HL-60 (cell line): Measurements from ENCODE around the gene CEACAM21.

Source experiments
- POLR2AphosphoS5 ChIP-seq: IDR thresholded peaks from 2 replicates; pipeline ENCODE4 v1.6.1; 2012; ENCODE audit warnings: low read depth
- REST ChIP-seq: IDR thresholded peaks from 2 replicates; pipeline ENCODE4 v1.6.1; 2012; ENCODE audit warnings: low read depth; ENCODE audit not compliant: insufficient replicate concordance
- SPI1 ChIP-seq: IDR thresholded peaks from 2 replicates; pipeline ENCODE4 v1.6.1; 2012; ENCODE audit warnings: low read depth, mild to moderate bottlenecking, borderline replicate concordance
- TF ChIP-seq, protein P1 (sequence below): IDR thresholded peaks from one replicate; pipeline ENCODE4 v1.5.1; 2011; ENCODE audit warnings: low read length, control low read depth, inconsistent platforms; ENCODE audit not compliant: insufficient read depth

GRCh38 chr19:41554907-41555306 is 21.1 kb upstream of the CEACAM21 start:
- TF ChIP-seq, protein P1, sequence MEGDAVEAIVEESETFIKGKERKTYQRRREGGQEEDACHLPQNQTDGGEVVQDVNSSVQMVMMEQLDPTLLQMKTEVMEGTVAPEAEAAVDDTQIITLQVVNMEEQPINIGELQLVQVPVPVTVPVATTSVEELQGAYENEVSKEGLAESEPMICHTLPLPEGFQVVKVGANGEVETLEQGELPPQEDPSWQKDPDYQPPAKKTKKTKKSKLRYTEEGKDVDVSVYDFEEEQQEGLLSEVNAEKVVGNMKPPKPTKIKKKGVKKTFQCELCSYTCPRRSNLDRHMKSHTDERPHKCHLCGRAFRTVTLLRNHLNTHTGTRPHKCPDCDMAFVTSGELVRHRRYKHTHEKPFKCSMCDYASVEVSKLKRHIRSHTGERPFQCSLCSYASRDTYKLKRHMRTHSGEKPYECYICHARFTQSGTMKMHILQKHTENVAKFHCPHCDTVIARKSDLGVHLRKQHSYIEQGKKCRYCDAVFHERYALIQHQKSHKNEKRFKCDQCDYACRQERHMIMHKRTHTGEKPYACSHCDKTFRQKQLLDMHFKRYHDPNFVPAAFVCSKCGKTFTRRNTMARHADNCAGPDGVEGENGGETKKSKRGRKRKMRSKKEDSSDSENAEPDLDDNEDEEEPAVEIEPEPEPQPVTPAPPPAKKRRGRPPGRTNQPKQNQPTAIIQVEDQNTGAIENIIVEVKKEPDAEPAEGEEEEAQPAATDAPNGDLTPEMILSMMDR: no peak
- TF ChIP-seq POLR2AphosphoS5 (no peak), REST (no peak), SPI1 (no peak)
